ENCODE data around the gene LRRC41. TPM values are rescaled to one million over a fixed set of nuclear protein-coding genes. Genes with fewer than 3 reads are reported as not detected.
"Not testable (repeated sequence)": the region's sequence is repeated elsewhere in the genome, so short reads cannot be mapped to it uniquely, and the experiment has no call there.

The LRRC41 gene
- total RNA-seq, 2 experiments from 2014 or later = 36.8 to 38.8 TPM

DNA sequence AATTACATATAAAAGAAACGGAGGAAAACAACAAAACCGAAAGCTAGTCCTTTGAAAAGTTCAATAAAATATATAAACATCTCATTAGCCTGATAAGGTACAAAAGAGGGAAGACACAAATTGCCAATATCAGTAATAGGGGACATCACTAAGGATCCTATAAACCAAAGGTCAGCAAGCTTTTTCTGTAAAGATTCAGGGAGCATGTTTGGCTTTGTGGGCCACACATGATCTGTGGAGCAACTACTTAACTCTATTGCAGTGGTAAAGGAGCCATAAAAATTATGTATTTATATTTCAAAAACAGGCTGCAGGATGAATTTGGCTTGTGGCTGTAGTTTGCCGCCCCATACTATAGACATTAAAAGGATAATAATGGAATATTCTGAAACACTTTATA is 31.7 kb upstream of the LRRC41 start:
- H3K27me3 Mint-ChIP-seq = peaks cover 2% of the 10 kb centered on the region
- H3K36me3 Mint-ChIP-seq = no peaks in the 10 kb centered on the region
- H3K4me3 Mint-ChIP-seq = no peak overlapping the region
- no peaks in the 10 kb centered on the region for H3K9me3 Mint-ChIP-seq
- ATAC-seq (ENCODE audit: low read depth) = no peak
- H3K4me1 Mint-ChIP-seq = peaks cover 5% of the 10 kb centered on the region
- no peak overlapping the region for H3K27ac Mint-ChIP-seq
- no peak for DNase-seq
- POLR2A ChIA-PET = no interaction called here

DNA sequence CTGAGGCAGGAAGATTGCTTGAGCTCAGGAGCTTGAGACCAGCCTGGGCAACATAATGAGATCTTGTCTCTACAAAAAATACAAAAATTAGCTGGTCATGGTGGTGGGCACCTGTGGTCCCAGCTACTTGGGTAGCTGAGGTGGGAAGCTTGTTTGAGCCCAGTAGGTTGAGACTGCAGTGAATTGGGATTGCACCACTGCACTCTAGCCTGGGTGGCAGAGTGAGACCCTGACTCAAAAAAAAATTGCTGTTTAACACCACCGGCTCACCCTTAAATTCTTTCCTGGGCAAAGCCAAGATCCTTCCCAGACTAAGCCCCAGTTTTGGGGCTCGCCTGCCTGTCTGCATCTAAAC is 30.6 kb upstream of the LRRC41 start:
- H3K27ac Mint-ChIP-seq = no peak overlapping the region
- DNase-seq = no peak
- POLR2A ChIA-PET = no interaction called here

DNA sequence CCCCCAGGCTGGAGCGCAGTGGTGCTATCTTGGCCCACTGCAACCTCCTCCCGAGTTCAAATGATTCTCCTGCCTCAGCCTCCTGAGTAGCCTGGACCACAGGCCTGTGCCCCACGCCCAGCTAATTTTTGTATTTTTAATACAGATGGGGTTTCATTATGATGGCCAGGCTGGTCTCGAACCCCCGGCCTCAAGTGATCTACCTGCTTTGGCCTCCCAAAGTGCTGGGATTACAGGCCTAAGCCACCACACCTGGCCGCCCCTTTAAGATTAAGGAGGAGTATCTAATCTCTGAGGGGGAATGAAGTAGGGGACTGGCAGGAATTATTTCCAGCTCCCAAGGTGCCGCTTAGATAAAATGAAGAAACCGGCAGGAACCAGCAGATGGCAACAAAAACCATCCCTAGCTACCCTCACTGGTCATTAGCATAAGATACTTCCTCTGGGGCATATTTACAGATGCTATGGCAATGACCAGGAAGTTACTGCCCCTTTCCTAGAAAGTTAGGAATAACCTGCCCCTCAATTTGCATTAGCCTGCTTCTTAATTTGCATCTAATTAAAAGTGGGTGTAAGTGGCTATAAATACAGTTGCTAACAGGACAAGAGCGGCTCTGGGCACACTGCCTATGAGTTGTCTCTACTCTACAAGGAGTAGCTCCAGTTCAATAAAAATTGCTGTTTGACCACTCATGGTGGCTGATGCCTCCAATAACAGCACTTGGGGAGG is 30.0 kb upstream of the LRRC41 start:
- Mint-ChIP-seq H3K36me3 (no peaks in the 10 kb centered on the region), H3K9me3 (no peaks in the 10 kb centered on the region), H3K27me3 (peaks cover 2% of the 10 kb centered on the region), H3K27ac (no peak overlapping the region), H3K4me1 (no peaks in the 10 kb centered on the region), H3K4me3 (no peak overlapping the region)
- DNase-seq (no peak), ATAC-seq (ENCODE audit: low read depth) (no peak)
- POLR2A ChIA-PET = interaction anchor here (0.8 kb wide), 1 partner anchor 14 kb away, joined by 3 read pairs; no protein-coding TSS in a partner anchor

More for the DNA sequence above, 30.6 kb upstream of the LRRC41 start:
- H3K36me3 Mint-ChIP-seq = no peaks in the 10 kb centered on the region
- H3K27me3 Mint-ChIP-seq = peaks cover 2% of the 10 kb centered on the region
- H3K4me1 Mint-ChIP-seq = no peaks in the 10 kb centered on the region
- no peak overlapping the region for H3K4me3 Mint-ChIP-seq
- H3K9me3 Mint-ChIP-seq = no peaks in the 10 kb centered on the region
- no peak for ATAC-seq (ENCODE audit: low read depth)

DNA sequence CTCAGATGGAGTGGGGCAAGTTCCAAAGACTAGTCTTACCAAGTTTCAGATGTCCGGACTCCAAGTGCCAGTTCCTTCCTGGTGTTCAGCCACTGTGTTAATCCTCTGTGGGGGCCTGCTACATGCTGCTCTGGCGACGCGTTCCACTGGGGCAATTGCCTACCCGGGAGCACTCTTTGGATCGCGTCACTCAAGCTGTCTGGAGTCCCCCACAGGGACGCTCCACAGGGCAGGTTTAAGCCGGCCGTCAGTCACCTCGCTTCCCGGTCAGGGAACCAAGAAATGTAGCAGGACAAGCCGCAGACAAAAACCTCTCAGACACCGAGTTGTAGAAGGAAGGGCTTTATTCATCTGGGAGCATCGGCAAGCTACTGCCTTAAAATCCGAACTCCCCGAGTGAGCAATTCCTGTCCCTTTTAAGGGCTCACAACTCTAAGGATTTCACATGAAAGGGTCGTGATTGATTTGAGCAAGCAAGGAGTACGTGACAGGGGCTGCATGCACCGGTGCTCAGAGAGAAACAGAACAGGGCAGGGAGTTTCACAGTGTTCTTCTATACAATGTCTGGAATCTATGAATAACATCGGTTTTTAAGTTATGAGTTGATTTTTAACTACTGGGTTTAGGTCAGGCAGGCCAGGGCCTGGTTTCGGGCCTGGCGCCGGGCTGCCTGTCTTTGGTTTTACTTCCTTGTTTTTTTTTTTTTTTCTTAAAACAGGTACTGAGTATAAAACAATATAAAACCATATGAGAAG is 28.5 kb upstream of the LRRC41 start:
- ATAC-seq (ENCODE audit: low read depth); POLR2A ChIA-PET: not testable (repeated sequence)

DNA sequence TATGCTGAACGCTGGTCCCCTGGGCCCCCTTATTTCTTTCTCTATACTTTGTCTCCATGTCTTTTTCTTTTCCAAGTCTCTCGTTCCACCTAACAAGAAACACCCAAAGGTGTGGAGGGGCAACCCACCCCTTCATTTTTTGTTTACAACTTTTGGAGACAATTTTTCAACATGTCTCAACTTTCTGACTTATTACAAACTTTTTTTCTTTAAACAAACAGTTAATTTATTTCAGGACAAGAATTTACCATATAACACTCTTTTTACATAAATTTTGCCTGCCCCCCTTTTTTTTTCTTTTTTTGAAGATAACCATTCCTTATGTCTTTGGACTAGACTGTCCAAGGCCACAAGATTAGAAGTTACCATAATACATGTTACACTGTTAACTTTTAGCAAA is 27.0 kb upstream of the LRRC41 start:
- H3K9me3 Mint-ChIP-seq; ATAC-seq (ENCODE audit: low read depth); H3K4me3 Mint-ChIP-seq; POLR2A ChIA-PET; DNase-seq; H3K27ac Mint-ChIP-seq; H3K4me1 Mint-ChIP-seq; H3K27me3 Mint-ChIP-seq; H3K36me3 Mint-ChIP-seq: not testable (repeated sequence)

More for the DNA sequence above, 28.5 kb upstream of the LRRC41 start:
- H3K36me3 Mint-ChIP-seq, H3K4me3 Mint-ChIP-seq, H3K4me1 Mint-ChIP-seq, H3K27me3 Mint-ChIP-seq, H3K9me3 Mint-ChIP-seq, H3K27ac Mint-ChIP-seq, DNase-seq: not testable (repeated sequence)

DNA sequence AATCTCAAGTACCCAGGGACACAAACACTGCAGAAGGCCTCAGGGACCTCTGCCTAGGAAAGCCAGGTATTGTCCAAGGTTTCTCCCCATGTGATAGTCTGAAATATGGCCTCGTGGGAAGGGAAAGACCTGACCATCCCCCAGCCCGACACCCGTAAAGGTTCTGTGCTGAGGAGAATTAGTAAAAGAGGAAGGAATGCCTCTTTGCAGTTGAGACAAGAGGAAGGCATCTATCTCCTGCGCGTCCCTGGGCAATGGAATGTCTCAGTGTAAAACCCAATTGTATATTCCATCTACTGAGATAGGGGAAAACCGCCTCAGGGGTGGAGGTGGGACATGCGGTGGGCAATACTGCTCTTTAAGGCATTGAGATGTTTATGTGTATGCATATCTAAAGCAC is 26.4 kb upstream of the LRRC41 start:
- H3K4me3 Mint-ChIP-seq; DNase-seq; H3K4me1 Mint-ChIP-seq; H3K36me3 Mint-ChIP-seq; ATAC-seq (ENCODE audit: low read depth); POLR2A ChIA-PET; H3K9me3 Mint-ChIP-seq; H3K27ac Mint-ChIP-seq; H3K27me3 Mint-ChIP-seq: not testable (repeated sequence)

DNA sequence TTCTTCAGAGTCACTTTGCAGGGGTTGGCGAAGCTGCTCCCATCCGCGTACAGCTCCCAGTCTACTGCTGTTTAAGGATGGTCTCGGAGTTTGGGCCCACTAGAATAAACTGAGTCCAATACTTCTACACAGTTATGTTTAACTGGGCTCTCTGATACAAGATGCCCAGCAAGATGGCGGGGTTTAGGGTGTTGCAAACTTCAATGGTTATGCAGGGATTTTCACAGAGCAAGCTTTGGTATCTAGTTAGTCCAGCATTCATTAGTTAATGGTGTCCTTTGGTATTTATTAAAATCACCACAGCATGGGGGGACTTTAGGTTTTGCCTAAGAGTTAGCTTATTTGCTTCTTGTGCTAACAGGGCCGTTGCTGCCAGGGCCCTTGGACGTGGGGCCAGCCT is 24.8 kb upstream of the LRRC41 start:
- H3K9me3 Mint-ChIP-seq; ATAC-seq (ENCODE audit: low read depth); H3K27ac Mint-ChIP-seq; H3K27me3 Mint-ChIP-seq; H3K36me3 Mint-ChIP-seq; H3K4me3 Mint-ChIP-seq; POLR2A ChIA-PET; H3K4me1 Mint-ChIP-seq; DNase-seq: not testable (repeated sequence)

DNA sequence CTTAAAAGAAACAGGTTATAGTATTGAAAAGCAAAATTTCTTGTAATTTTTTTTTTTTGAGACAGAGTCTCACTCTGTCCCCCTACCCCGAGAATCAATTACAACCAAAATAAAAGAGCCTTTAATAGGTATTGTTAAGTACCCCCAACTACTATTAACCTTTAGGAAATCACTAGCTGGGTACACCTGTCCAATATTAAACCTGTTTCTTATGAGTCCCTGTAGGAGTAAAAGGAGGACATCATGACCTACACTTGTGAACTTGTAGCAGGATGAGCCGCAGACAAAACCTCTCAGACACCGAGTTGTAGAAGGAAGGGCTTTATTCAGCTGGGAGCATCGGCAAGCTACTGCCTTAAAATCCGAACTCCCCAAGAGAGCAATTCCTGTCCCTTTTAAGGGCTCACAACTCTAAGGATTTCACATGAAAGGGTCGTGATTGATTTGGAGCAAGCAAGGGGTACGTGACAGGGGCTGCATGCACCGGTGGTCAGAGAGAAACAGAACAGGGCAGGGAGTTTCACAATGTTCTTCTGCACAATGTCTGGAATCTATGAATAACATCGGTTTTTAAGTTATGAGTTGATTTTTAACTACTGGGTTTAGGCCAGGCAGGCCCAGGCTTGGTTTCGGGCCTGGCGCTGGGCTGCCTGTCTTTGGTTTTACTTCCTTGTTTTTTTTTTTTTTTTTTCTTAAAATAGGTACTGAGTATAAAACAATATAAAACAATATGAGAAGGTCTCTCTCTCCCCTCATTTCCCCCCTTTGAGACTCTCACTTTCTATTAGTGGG is 22.1 kb upstream of the LRRC41 start:
- ATAC-seq (ENCODE audit: low read depth); H3K27me3 Mint-ChIP-seq; DNase-seq; H3K9me3 Mint-ChIP-seq; H3K36me3 Mint-ChIP-seq; H3K4me1 Mint-ChIP-seq; H3K27ac Mint-ChIP-seq; H3K4me3 Mint-ChIP-seq: not testable (repeated sequence)
- POLR2A ChIA-PET = interaction anchor here (0.5 kb wide), 1 partner anchor 11 kb away, joined by 3 read pairs; no protein-coding TSS in a partner anchor

DNA sequence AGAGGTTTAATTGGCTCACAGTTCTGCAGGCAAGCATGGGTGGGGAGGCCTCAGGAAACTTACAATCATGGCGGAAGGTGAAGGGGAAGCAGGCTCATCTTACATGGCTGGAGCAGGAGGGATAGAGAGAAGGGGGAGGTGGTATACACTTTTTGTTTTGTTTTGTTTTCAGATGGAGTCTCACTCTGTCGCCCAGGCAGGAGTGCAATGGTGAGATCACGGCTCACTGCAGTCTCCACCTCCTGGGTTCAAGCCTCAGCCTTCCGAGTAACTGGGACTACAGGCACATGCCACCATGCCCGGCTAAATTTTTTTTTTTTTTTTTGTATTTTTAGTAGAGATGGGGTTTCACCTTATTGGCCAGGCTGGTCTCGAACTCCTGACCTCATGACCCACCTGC is 18.8 kb upstream of the LRRC41 start:
- H3K4me3 Mint-ChIP-seq; H3K27ac Mint-ChIP-seq; H3K4me1 Mint-ChIP-seq; H3K36me3 Mint-ChIP-seq; ATAC-seq (ENCODE audit: low read depth); H3K9me3 Mint-ChIP-seq; DNase-seq; H3K27me3 Mint-ChIP-seq: not testable (repeated sequence)
- POLR2A ChIA-PET = interaction anchor here (0.6 kb wide), 1 partner anchor 714 kb away, joined by 3 read pairs; no protein-coding TSS in a partner anchor

DNA sequence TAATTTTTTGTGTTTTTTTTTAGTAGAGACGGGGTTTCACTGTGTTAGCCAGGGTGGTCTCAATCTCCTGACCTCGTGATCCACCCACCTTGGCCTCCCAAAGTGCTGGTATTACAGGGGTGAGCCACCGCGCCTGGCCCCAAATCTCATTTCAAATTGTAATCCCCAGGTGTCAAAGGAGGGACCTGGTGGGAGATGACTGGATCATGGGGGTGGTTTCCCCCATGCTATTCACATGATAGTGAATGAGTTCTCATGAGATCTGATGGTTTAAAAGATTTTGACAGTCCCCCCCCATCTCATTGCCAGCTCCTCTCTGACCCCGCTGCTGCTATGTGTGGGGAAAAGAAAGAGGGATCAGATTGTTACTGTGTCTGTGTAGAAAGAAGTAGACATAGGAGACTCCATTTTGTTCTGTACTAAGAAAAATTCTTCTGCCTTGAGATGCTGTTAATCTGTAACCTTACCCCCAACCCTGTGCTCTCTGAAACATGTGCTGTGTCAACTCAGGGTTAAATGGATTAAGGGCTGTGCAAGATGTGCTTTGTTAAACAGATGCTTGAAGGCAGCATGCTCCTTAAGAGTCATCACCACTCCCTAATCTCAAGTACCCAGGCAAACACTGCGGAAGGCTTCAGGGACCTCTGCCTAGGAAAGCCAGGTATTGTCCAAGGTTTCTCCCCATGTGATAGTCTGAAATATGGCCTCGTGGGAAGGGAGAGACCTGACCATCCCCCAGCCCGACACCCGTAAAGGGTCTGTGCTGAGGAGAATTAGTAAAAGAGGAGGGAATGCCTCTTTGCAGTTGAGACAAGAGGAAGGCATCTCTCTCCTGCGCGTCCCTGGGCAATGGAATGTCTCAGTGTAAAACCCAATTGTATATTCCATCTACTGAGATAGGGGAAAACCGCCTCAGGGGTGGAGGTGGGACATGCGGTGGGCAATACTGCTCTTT is 16.8 kb upstream of the LRRC41 start:
- not testable (repeated sequence) for H3K36me3 Mint-ChIP-seq; H3K9me3 Mint-ChIP-seq; ATAC-seq (ENCODE audit: low read depth); DNase-seq; H3K4me3 Mint-ChIP-seq; H3K27ac Mint-ChIP-seq; H3K27me3 Mint-ChIP-seq; H3K4me1 Mint-ChIP-seq
- POLR2A ChIA-PET = interaction anchor here (1.0 kb wide), 1 partner anchor 17 kb away, joined by 4 read pairs; no protein-coding TSS in a partner anchor

DNA sequence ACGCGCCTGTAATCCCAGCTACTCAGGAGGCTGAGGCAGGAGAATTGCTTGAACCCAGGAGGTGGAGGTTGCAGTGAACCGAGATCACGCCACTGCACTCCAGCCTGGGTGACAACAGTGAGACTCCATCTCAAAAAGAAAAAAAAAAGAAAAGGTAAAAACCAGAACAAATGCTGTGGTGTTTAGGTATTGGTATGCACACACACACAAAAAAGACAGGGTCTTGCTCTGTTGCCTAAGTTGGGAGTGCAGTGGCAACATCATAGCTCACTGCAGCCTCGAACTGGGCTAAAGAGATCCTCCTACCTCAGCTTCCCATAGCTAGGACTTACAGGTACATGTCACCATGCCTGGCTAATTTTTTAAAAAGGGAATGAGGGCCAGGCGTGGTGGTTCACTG is 15.9 kb upstream of the LRRC41 start:
- DNase-seq; ATAC-seq (ENCODE audit: low read depth); H3K27ac Mint-ChIP-seq; H3K9me3 Mint-ChIP-seq; H3K4me1 Mint-ChIP-seq; H3K36me3 Mint-ChIP-seq; H3K4me3 Mint-ChIP-seq; H3K27me3 Mint-ChIP-seq: not testable (repeated sequence)
- POLR2A ChIA-PET = interaction anchor here (1.0 to 1.6 kb wide), 2 partner anchors 16 to 38 kb away, joined by 3 to 4 read pairs; no protein-coding TSS in a partner anchor

DNA sequence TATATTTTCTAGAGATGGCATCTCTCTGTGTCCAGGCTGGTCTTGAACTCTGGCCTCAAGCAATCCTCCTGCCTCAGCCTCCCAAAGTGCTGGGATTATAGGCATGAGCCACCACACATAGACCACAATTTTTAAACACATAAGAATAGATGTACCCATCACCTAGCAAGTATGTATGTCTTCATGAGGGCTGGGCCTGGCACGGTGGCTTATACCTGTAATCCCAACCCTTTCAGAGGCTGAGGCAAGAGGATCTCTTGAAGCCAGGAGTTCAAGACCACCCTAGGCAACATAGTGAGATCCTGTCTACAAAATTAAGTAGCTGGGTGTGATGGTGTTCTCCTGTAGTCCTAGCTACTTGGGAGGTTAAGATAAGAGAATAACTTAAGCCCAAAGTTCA is 13.9 kb upstream of the LRRC41 start:
- H3K9me3 Mint-ChIP-seq = no peaks in the 10 kb centered on the region
- no peaks in the 10 kb centered on the region for H3K4me1 Mint-ChIP-seq
- no peaks in the 10 kb centered on the region for H3K27me3 Mint-ChIP-seq
- ATAC-seq (ENCODE audit: low read depth) = no peak
- peaks cover 11% of the 10 kb centered on the region for H3K36me3 Mint-ChIP-seq
- H3K4me3 Mint-ChIP-seq = no peak overlapping the region
- no peak for DNase-seq
- no peak overlapping the region for H3K27ac Mint-ChIP-seq
- POLR2A ChIA-PET = interaction anchor here (1.1 kb wide), 3 partner anchors 13 to 29 kb away, joined by 3 to 5 read pairs (median 5); no protein-coding TSS in a partner anchor

Data from activated naive CD8-positive, alpha-beta T cell treated with anti-CD3 and anti-CD28 coated beads, Interleukin-2, amount 10 ng/mL, durations not matched to agents 7 days and 5 days (primary cell).